ENCODE measurements around the gene GLIPR1L2.
"Not testable (repeated sequence)": the region's sequence is repeated elsewhere in the genome, so short reads cannot be mapped to it uniquely, and the experiment has no call there.

The GLIPR1L2 gene

GRCh38 chr12:75390899-75391538 is at the start of gene GLIPR1L2:
Gene GLIPR1L2 (plus strand): TSS chr12:75391089. CDS start chr12:75391117, 28 bp downstream.
- DNase-seq = peak; percentile 73

GRCh38 chr12:75341873-75342272 is 49.0 kb upstream of the GLIPR1L2 start:
- no peak for DNase-seq

DNA sequence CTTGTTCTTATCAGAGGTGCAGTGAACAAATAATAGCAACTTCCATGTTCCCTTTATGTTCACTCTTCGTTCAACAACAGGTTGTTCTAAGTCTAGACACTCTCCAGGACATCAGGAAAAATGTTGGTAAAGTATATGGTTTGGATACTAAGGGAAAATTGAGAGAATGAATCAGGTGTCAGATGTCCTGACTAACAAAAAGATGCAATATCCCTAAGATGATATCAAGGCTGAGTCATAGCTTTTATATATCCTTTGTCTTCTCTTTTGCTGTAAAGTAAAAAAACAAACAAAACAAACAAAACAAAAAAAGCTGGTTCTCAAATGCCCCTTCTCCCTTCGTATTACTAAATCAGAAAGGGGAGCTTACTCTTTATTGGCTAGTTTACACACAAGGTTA is 45.4 kb upstream of the GLIPR1L2 start:
- no peak for DNase-seq

- DNase-seq = not testable (repeated sequence)
Observed at GRCh38 chr12:75346215-75346614, 44.7 kb upstream of the GLIPR1L2 start.

DNA sequence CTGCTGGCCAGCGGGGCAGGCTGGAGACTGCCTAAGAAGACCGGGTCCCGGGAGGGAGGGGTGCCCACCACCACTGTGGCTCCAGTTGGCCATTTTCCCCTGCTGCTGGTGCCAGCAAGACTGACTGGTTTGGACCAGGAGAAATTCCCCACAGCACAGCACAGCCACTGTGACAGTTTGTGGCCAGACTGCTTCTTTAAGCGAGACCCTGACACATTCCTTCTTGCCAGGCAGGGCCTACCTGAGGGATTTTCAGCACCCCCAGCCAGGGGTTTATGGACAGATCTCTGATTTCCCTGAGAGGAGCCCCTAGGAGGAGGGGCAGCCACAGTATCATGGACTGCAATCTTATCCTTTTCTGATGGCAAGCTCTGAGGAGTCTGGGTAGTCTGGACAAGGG is 40.9 kb upstream of the GLIPR1L2 start:
- DNase-seq = no peak

GRCh38 chr12:75350413-75350812 is 40.5 kb upstream of the GLIPR1L2 start:
- no peak for DNase-seq

DNA sequence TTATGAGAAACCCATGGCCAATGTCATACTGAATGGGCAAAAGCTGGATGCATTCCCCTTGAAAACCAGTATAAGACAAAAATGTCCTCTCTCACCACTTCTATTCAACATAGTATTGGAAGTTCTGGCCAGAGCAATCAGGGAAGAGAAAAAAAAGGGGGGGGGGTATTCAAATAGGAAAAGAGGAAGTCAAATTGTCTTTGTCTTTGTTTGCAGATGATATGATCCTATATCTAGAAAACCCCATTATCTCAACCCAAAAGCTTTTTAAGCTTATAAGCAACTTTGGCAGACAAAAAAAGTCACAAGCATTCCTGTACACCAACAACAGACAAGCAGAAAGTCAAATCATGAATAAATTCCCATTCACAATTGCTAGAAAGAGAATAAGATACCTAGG is 36.9 kb upstream of the GLIPR1L2 start:
- DNase-seq = no peak

DNA sequence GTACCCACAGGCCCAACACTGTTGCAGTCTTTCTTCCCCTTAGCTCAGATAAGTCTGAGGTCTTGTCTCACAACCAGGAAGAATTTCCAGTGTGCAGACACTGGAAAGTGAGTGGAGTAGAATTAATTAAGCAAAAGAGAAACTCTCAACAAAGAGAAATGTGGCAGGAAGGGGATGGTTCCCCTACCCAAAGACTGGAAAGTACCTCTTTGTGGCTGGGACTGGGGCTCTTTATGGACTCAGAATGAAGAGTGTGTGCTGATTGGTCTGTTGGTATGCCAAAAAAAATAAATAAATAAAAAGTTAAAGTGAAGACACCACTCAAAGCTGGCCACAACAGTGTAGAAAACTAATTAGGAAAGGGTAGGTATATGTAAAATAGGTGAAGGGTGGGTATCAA is 30.0 kb upstream of the GLIPR1L2 start:
- DNase-seq = no peak

DNA sequence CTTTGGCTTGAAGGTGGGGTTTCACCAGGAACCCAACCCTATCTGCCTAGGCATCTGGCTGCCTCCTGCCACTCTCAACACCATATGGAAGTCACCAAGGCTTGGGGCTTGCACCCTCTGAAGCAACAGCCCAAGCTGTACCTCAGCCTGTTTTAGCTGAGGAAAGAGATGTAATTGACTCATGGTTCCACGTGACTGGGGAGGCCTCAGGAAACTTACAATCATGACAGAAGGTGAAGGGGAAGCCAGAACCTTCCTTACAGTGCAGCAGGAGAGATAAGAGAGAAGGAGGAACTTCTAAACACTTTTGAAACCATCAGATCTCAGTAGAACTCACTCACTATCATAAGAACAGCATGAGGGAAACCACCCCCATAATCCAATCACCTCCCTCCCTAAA is 29.5 kb upstream of the GLIPR1L2 start:
- no peak for DNase-seq

DNA sequence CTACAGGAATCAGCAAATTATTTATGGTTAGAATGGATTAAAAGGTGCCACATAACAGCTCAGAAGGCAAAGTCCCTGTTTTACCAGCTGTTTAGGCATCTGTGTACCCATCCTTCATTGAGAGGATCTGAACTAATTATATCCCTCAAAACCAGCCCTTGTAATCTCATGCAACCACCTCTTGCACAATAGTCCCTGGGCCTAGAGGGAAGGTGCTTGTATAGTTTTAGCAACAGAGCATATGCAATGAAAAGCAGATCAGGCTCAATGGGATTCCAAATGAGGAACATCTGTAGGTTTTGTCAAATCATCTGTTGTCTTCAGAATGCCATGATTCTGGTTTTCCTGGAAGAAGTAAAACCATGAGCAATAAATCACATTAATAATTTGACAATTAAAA is 26.0 kb upstream of the GLIPR1L2 start:
- no peak for DNase-seq

- no peak for DNase-seq
Observed at GRCh38 chr12:75366629-75367028, 24.3 kb upstream of the GLIPR1L2 start.

- DNase-seq = no peak
Observed at GRCh38 chr12:75374971-75375370, 15.9 kb upstream of the GLIPR1L2 start.

- no peak for DNase-seq
Observed at GRCh38 chr12:75378354-75378753, 12.5 kb upstream of the GLIPR1L2 start.

GRCh38 chr12:75389061-75389460 is 1.8 kb upstream of the GLIPR1L2 start:
- DNase-seq = no peak

GRCh38 chr12:75389706-75390105 is 1.2 kb upstream of the GLIPR1L2 start:
- DNase-seq = no peak

DNA sequence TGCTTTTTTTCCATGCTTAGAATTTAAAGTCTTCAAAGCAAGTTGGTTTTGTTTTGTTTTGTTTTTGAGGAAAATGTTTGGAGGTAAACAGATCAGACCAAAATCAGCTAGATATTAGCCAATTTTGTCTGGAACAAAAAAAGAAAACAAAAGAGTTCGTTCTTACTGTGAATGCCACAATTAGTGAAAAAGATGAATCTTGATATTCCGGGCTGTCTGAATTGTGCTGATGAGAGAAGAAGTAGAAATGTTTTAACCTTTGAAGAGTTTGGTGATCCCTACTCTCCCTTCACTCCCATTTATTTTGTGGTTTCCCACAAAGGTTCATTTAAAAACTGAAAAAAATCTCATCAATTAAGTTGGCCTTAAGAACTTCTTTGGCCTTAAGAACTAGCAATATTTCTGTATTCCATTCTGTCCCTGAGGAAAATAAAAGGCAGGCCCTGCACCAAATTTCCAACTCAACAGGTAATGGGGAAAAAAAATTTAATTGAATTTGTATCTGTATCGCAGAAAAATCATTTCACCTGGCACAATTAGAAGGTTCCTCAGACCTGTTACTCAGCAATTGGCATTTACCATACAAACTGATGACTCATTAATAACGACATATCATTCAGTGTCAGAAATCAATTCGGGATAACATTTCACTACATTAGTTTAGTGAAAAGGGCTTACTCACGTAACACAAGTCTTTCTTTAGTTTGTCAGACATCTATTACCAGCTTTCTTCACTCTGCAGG is 562 bp upstream of the GLIPR1L2 start:
- DNase-seq = no peak

DNA sequence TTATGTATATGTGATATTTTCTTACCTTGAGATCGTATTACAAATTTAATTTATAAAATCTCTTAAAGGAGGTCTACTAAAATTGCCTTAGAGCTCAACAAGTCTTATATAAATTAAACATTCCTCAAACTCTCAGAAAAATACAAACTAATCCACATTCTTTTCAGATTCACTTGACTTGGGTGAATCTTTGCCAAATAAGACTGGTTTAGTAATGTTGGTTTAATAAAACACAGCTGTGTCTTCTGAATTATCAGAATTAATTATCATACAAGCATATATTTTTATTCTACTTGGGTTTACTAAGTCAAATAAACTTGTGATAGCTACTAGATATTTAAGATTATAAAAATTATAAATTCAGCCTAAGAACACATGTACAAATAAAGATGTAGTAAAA is 13.3 kb downstream of the GLIPR1L2 start:
- DNase-seq = no peak

- DNase-seq = no peak
Observed at GRCh38 chr12:75407683-75408082, 16.8 kb downstream of the GLIPR1L2 start.

GRCh38 chr12:75409830-75410229 is 18.9 kb downstream of the GLIPR1L2 start:
- no peak for DNase-seq

- no peak for DNase-seq
Observed at GRCh38 chr12:75414671-75415070, 23.8 kb downstream of the GLIPR1L2 start.

DNA sequence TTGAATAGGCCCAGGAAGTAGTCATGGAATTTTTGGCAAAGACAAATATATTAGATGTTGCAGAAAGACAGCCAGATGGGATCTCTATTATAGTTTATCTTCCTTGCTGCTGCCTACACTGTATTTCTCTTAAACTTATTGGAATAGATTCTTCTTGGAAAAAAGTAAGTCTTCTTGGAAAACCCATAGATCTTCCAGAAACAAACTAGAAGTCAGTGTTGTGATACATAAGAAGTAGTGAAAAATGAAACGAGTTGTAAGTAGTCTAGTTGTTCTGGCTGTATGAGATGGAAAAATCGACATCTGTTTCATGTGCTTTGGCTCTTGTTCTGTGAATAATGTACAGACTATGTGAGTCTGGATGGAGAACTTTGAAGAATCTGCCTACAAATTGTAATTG is 29.0 kb downstream of the GLIPR1L2 start:
- no peak for DNase-seq

GRCh38 chr12:75427491-75427890 is 36.6 kb downstream of the GLIPR1L2 start:
- no peak for DNase-seq

- DNase-seq = no peak
Observed at GRCh38 chr12:75428767-75429166, 37.9 kb downstream of the GLIPR1L2 start.

DNA sequence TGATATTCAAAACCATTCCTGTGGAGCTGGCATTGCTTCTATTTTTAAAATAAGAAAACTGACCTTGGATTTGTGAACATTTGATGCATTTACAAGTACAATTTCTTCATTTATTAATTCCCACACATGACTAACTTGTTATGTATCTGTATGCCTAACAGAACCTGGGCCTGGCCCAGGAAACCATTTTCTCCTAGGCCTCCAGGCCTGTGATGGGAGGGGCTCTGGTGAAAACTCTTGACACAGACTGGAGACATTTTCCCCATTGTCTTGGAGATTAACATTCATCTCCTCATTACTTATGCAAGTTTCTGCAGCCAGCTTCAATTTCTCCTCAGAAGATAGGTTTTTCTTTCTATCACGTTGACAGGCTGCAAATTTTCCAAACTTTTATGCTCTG is 42.0 kb downstream of the GLIPR1L2 start:
- no peak for DNase-seq

- DNase-seq = no peak
Observed at GRCh38 chr12:75437564-75437963, 46.7 kb downstream of the GLIPR1L2 start.

Data from activated T-cell treated with anti-CD3 and anti-CD28 coated beads for 4 hours (primary cell).